Measurements from ENCODE around the gene SLC12A7.

SLC12A7 gene

GRCh38 chr5:1093361-1093760, 18.5 kb downstream of the SLC12A7 start:
- TF ChIP-seq CTCF (conservative IDR thresholded peaks at IDR 0.05; ENCODE audit: low read depth, low read length): no peak
- no peak for DNase-seq (ENCODE audit: low read depth)
- H3K4me3 ChIP-seq (ENCODE audit: low read depth, low read length): no peak overlapping the region

GRCh38 chr5:1092122-1092521, 19.7 kb downstream of the SLC12A7 start:
- H3K4me3 ChIP-seq (ENCODE audit: low read depth, low read length): no peak overlapping the region
- TF ChIP-seq CTCF (conservative IDR thresholded peaks at IDR 0.05; ENCODE audit: low read depth, low read length): no peak
- DNase-seq (ENCODE audit: low read depth): no peak

GRCh38 chr5:1091632-1092031, 20.2 kb downstream of the SLC12A7 start:
- no peak for DNase-seq (ENCODE audit: low read depth)
- no peak for TF ChIP-seq CTCF (conservative IDR thresholded peaks at IDR 0.05; ENCODE audit: low read depth, low read length)
- H3K4me3 ChIP-seq (ENCODE audit: low read depth, low read length): no peak overlapping the region

GRCh38 chr5:1090538-1090937, 21.3 kb downstream of the SLC12A7 start:
- no peak for DNase-seq (ENCODE audit: low read depth)
- no peak for TF ChIP-seq CTCF (conservative IDR thresholded peaks at IDR 0.05; ENCODE audit: low read depth, low read length)
- H3K4me3 ChIP-seq (ENCODE audit: low read depth, low read length): no peak overlapping the region

GRCh38 chr5:1089621-1090040, 22.2 kb downstream of the SLC12A7 start:
- TF ChIP-seq CTCF (conservative IDR thresholded peaks at IDR 0.05; ENCODE audit: low read depth, low read length): no peak
- no peak for DNase-seq (ENCODE audit: low read depth)
- no peak overlapping the region for H3K4me3 ChIP-seq (ENCODE audit: low read depth, low read length)

GRCh38 chr5:1089146-1089545, 22.7 kb downstream of the SLC12A7 start:
- TF ChIP-seq CTCF (conservative IDR thresholded peaks at IDR 0.05; ENCODE audit: low read depth, low read length): no peak
- no peak for DNase-seq (ENCODE audit: low read depth)
- H3K4me3 ChIP-seq (ENCODE audit: low read depth, low read length): no peak overlapping the region

GRCh38 chr5:1088726-1089125, 23.1 kb downstream of the SLC12A7 start:
- no peak overlapping the region for H3K4me3 ChIP-seq (ENCODE audit: low read depth, low read length)
- no peak for DNase-seq (ENCODE audit: low read depth)
- no peak for TF ChIP-seq CTCF (conservative IDR thresholded peaks at IDR 0.05; ENCODE audit: low read depth, low read length)
